HFFc6 (cell line): Measurements from ENCODE around the gene IGFL2. TPM values are rescaled to one million over a fixed set of nuclear protein-coding genes. Genes with fewer than 3 reads are reported as not detected.

Source experiments
- DNase-seq: peaks from one replicate; pipeline ENCODE4 v3.0.0-alpha.2; 2018
- H3K27ac Mint-ChIP-seq: 2 replicates; pipeline ENCODE4 v1.8.0; 2020; ENCODE audit warnings: mild to moderate bottlenecking, mixed read lengths
- H3K27me3 Mint-ChIP-seq: 2 replicates; pipeline ENCODE4 v1.8.0; 2021; ENCODE audit warnings: mild to moderate bottlenecking, moderate library complexity, mixed read lengths; ENCODE audit not compliant: insufficient read depth
- H3K36me3 Mint-ChIP-seq: 2 replicates; pipeline ENCODE4 v1.8.0; 2021; ENCODE audit warnings: low read depth, mixed read lengths
- H3K4me1 Mint-ChIP-seq: 2 replicates; pipeline ENCODE4 v1.8.0; 2020; ENCODE audit warnings: low read depth, mixed read lengths
- H3K4me3 Mint-ChIP-seq: 2 replicates; pipeline ENCODE4 v1.8.0; 2020; ENCODE audit warnings: mild to moderate bottlenecking, moderate library complexity, mixed read lengths
- H3K9me3 Mint-ChIP-seq: 2 replicates; pipeline ENCODE4 v1.8.0; 2020; ENCODE audit warnings: mild to moderate bottlenecking, mixed read lengths
- total RNA-seq, 6 experiments: library from RNA; stranded (reverse); fragmentation: NEBNext Ultra II Directional; extraction: Animal tissue kit (Norgen Biotek cat#: 25700); gene quantifications; 2 replicates in 1 of 6; 3 replicates in 5 of 6; pipeline ENCODE4 v1.2.3, GENCODE V29; 2021
- TF ChIP-seq, protein P1 (sequence below): fragments of 200-600 bp; sonication (generic); IDR thresholded peaks from 2 replicates; pipeline ENCODE4 v1.5.0; 2021; ENCODE audit warnings: antibody characterized with exemption, mild to moderate bottlenecking

Gene IGFL2
- total RNA-seq, 6 experiments from 2014 or later = not detected

- no peak overlapping the region for H3K4me3 Mint-ChIP-seq
- TF ChIP-seq, protein P1, sequence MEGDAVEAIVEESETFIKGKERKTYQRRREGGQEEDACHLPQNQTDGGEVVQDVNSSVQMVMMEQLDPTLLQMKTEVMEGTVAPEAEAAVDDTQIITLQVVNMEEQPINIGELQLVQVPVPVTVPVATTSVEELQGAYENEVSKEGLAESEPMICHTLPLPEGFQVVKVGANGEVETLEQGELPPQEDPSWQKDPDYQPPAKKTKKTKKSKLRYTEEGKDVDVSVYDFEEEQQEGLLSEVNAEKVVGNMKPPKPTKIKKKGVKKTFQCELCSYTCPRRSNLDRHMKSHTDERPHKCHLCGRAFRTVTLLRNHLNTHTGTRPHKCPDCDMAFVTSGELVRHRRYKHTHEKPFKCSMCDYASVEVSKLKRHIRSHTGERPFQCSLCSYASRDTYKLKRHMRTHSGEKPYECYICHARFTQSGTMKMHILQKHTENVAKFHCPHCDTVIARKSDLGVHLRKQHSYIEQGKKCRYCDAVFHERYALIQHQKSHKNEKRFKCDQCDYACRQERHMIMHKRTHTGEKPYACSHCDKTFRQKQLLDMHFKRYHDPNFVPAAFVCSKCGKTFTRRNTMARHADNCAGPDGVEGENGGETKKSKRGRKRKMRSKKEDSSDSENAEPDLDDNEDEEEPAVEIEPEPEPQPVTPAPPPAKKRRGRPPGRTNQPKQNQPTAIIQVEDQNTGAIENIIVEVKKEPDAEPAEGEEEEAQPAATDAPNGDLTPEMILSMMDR = no peak
- H3K27me3 Mint-ChIP-seq = peaks cover 65% of the 10 kb centered on the region
- H3K36me3 Mint-ChIP-seq = no peaks in the 10 kb centered on the region
- H3K9me3 Mint-ChIP-seq = no peaks in the 10 kb centered on the region
- no peak overlapping the region for H3K27ac Mint-ChIP-seq
- H3K4me1 Mint-ChIP-seq = peaks cover 23% of the 10 kb centered on the region
- DNase-seq = no peak
These were observed 53.6 kb downstream of the IGFL2 start for GRCh38 chr19:46201454-46202310.

DNA sequence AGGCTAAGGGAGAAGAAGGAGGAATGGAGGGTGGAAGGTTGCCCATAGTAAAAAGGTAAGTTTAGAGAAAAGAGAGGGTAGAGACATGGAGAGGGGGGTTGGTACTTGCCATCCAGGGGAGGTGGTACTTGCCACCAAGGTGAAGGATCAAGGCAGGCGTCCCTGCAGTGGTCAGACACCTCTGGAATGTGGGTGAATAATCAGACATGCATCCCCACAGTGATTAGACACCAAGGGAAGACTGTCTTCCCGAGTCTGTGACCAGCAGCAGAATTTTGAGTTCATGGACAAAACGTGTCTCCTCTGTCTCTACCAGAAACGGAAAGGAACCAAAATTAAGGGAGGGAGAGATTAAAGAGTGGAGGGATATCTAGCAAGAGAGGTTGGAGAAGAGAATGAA lies 54.4 kb downstream of the IGFL2 start:
- no peaks in the 10 kb centered on the region for H3K9me3 Mint-ChIP-seq
- TF ChIP-seq, protein P1 = no peak
- no peak overlapping the region for H3K27ac Mint-ChIP-seq
- DNase-seq = no peak
- H3K36me3 Mint-ChIP-seq = no peaks in the 10 kb centered on the region
- H3K4me1 Mint-ChIP-seq = peaks cover 23% of the 10 kb centered on the region
- H3K27me3 Mint-ChIP-seq = peaks cover 67% of the 10 kb centered on the region
- H3K4me3 Mint-ChIP-seq = no peak overlapping the region

DNA sequence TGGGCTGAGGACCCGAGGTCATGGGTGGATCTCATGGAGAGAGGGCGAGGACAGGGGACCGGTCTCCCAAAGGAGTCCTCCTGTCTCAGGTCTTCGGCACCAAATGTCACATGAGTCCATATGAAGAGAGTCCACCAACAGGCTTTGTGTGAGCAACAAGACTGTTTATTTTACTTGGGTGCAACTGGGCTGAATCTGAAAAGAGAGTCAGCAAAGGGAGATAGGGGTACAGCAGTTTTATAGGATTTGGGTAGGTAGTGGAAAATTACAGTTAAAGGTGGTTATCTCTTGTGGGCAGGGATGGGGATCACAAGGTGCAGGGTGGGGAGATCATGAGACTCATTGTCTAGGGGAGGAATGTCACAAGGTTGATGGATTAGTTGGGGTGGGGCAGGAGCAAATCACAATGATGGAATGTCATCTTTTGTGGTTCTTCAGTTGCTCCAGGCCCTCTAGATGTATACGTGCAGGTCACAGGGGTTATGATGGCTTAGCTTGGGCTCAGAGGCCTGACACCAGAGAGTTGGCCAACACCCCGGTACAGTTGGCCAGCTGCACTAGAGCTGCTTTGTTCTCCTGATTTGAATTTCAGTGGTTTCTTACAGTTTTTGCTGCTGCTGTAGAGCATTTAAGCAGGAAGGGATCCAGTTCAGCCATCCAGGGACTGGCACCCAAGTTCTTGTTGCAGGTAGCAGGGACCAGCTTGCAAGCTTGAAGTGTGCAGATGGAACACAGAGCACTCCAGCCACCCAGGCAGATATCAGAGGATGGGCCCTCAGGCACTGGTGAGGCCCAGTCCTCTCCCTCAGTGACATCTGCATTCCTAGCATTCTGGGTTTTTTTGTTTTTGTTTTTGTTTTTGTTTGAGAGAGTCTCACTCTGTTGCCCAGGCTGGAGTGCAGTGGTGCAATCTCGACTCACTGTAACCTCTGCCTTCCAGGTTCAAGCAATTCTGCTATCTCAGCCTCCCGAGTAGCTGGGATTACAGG lies 55.1 kb downstream of the IGFL2 start:
- H3K4me1 Mint-ChIP-seq = peaks cover 23% of the 10 kb centered on the region
- no peaks in the 10 kb centered on the region for H3K36me3 Mint-ChIP-seq
- TF ChIP-seq, protein P1 = no peak
- H3K4me3 Mint-ChIP-seq = no peak overlapping the region
- no peak overlapping the region for H3K27ac Mint-ChIP-seq
- H3K27me3 Mint-ChIP-seq = peaks cover 70% of the 10 kb centered on the region
- no peaks in the 10 kb centered on the region for H3K9me3 Mint-ChIP-seq
- DNase-seq = no peak

GRCh38 chr19:46204008-46204407 lies 56.0 kb downstream of the IGFL2 start:
- Mint-ChIP-seq H3K27ac (no peak overlapping the region), H3K27me3 (peaks cover 71% of the 10 kb centered on the region), H3K4me3 (no peak overlapping the region), H3K9me3 (no peaks in the 10 kb centered on the region), H3K4me1 (peaks cover 18% of the 10 kb centered on the region), H3K36me3 (no peaks in the 10 kb centered on the region)
- DNase-seq = no peak
- TF ChIP-seq, protein P1 = no peak

DNA sequence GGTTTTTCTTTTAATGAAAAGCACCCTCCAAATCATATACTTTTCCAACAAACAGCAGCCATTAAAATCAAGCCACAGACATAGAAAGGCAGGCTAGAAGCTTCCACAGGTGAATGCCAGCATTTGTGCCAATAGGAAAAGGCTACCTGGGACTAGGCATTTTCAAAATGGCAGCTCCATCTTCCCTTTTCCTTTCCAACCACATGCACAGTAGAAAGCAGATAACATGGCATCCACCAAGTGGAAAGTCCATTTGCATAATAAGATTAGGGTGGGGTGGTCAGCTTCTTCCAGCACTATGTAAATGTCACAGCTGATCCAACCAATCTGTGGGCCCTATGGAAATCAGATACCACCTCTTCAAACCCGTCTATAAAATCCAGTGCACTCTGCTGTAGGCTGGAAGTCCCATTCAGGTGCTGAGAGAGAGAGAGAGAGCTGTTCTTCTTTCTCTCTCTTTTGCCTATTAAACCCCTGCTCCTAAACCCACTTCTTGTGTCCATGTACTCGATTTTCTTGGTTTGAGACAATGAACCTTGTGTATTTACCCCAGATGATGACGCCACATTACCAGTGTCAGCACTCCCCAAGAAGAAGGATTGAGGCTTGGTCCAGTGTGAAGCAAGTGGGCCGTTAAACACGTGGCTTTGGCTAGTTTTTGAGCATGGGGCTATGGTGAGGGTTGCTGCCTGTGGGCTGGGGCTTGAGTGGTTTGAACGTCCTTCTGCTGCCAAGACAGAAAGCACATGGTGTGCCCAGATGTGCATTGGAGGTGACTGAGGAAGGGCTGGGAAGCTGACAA lies 57.3 kb downstream of the IGFL2 start:
- Mint-ChIP-seq H3K4me1 (peaks cover 18% of the 10 kb centered on the region), H3K36me3 (no peaks in the 10 kb centered on the region), H3K9me3 (no peaks in the 10 kb centered on the region), H3K27ac (no peak overlapping the region), H3K4me3 (no peak overlapping the region), H3K27me3 (peaks cover 72% of the 10 kb centered on the region)
- TF ChIP-seq, protein P1 = no peak
- no peak for DNase-seq
